Activated CD8-positive, alpha-beta memory T cell treated with anti-CD3 and anti-CD28 coated beads for 48 hours (primary cell): ENCODE measurements around the gene HSPB2.
"Not testable (repeated sequence)": the region's sequence is repeated elsewhere in the genome, so short reads cannot be mapped to it uniquely, and the experiment has no call there.

Experiments
- DNase-seq, 3 experiments: peaks; one replicate each; pipeline ENCODE4 v3.0.0-alpha.2; 2020; ENCODE audit warnings: low read depth in 2 of 3, low spot score in 2 of 3

Gene HSPB2

GRCh38 chr11:111913031-111913861, 712 bp downstream of the HSPB2 start:
- no peak for DNase-seq

GRCh38 chr11:111913997-111914396, 1.5 kb downstream of the HSPB2 start:
- DNase-seq: no peak

- no peak for DNase-seq
These were observed 4.2 kb downstream of the HSPB2 start for GRCh38 chr11:111916768-111917167.

- no peak for DNase-seq
These were observed 4.8 kb downstream of the HSPB2 start for GRCh38 chr11:111917312-111917711.

GRCh38 chr11:111917788-111918187, 5.3 kb downstream of the HSPB2 start:
- DNase-seq: no peak

GRCh38 chr11:111918390-111919256, 6.1 kb downstream of the HSPB2 start, which contains the start of gene C11orf52:
Gene C11orf52, plus strand, starts transcription at chr11:111918913. Its CDS starts 60 bp downstream, at chr11:111918973.
- no peak for DNase-seq

GRCh38 chr11:111920908-111921307, 8.4 kb downstream of the HSPB2 start:
- DNase-seq: no peak

- DNase-seq: no peak
These were observed 9.2 kb downstream of the HSPB2 start for GRCh38 chr11:111921541-111922230.

- no peak for DNase-seq
These were observed 10.3 kb downstream of the HSPB2 start for GRCh38 chr11:111922803-111923202.

- DNase-seq: no peak
These were observed 10.8 kb downstream of the HSPB2 start for GRCh38 chr11:111923351-111923788.

GRCh38 chr11:111923951-111924350, 11.4 kb downstream of the HSPB2 start:
- DNase-seq: no peak

GRCh38 chr11:111925953-111926352, 13.4 kb downstream of the HSPB2 start:
- DNase-seq: no peak

- DNase-seq: peak; percentile 74 to 95 (median 79)
These were observed 14.2 kb downstream of the HSPB2 start for GRCh38 chr11:111926505-111927391.

GRCh38 chr11:111930472-111930871, 17.9 kb downstream of the HSPB2 start:
- no peak for DNase-seq

GRCh38 chr11:111932611-111932950, 20.0 kb downstream of the HSPB2 start:
- DNase-seq: no peak

- not testable (repeated sequence) for DNase-seq
These were observed 20.6 kb downstream of the HSPB2 start for GRCh38 chr11:111933176-111933575.

GRCh38 chr11:111933872-111934271, 21.3 kb downstream of the HSPB2 start:
- no peak for DNase-seq

- DNase-seq: no peak
These were observed 21.8 kb downstream of the HSPB2 start for GRCh38 chr11:111934306-111934705.

GRCh38 chr11:111935317-111936039, 22.9 kb downstream of the HSPB2 start:
- DNase-seq: no peak

GRCh38 chr11:111936040-111936540, 23.6 kb downstream of the HSPB2 start:
- DNase-seq: no peak
